Upper lobe of right lung (tissue), 1 donor: ENCODE data around the gene TENM4. TPM values are rescaled to one million over a fixed set of nuclear protein-coding genes. Genes with fewer than 3 reads are reported as not detected.

Source experiments
- ATAC-seq: fragments of 200-7000 bp; cut with Tn5 transposase; one replicate; pipeline ENCODE4 v1.9.1; 2020; ENCODE audit warnings: mild to moderate bottlenecking, moderate library complexity
- DNase-seq: peaks from one replicate; pipeline ENCODE4 v3.0.0-alpha.2; 2020
- H3K27ac ChIP-seq: fragments of 200-600 bp; one replicate; pipeline ENCODE4 v1.8.0; 2022
- H3K27me3 ChIP-seq: fragments of 200-600 bp; one replicate; pipeline ENCODE4 v1.8.0; 2022; ENCODE audit warnings: mild to moderate bottlenecking
- H3K36me3 ChIP-seq: fragments of 200-600 bp; one replicate; pipeline ENCODE4 v1.8.0; 2022
- H3K4me1 ChIP-seq: fragments of 200-600 bp; one replicate; pipeline ENCODE4 v1.8.0; 2022
- H3K4me3 ChIP-seq: fragments of 200-600 bp; one replicate; pipeline ENCODE4 v1.8.0; 2022; ENCODE audit warnings: mild to moderate bottlenecking
- H3K9me3 ChIP-seq: fragments of 200-600 bp; one replicate; pipeline ENCODE4 v1.8.0; 2022
- CTCF ChIP-seq: fragments of 200-600 bp; IDR thresholded peaks from one replicate; pipeline ENCODE4 v1.8.0; 2022; ENCODE audit warnings: antibody characterized with exemption
- intact Hi-C: fragments of 100-400 bp; cut with DNase I; formaldehyde crosslinking; loops from one replicate; pipeline ENCODE4 v1.11.0; 2022
- total RNA-seq: library from RNA; stranded (reverse); fragmentation: NEBNext Ultra II Directional; extraction: Animal tissue kit (Norgen Biotek cat#: 25700); gene quantifications from one replicate; pipeline ENCODE4 v1.2.1, GENCODE V29; 2021
- donor health status: DM: no; HTN: yes; CAD: no; lungs with severe emphysema.

TENM4 gene
- total RNA-seq, 1 donor from 2014 or later: 4.3 TPM

GRCh38 chr11:79090191-79090705, 350.6 kb downstream of the TENM4 start:
- Histone ChIP-seq H3K4me3 (no peak overlapping the region), H3K27ac (no peak overlapping the region), H3K36me3 (no peaks in the 10 kb centered on the region), H3K4me1 (no peaks in the 10 kb centered on the region), H3K9me3 (peaks cover 8% of the 10 kb centered on the region), H3K27me3 (no peaks in the 10 kb centered on the region)
- intact Hi-C loops: no loop called here
- TF ChIP-seq CTCF: no peak
- DNase-seq: no peak
- no peak for ATAC-seq

GRCh38 chr11:79089601-79090000, 351.2 kb downstream of the TENM4 start:
- no peaks in the 10 kb centered on the region for H3K4me1 ChIP-seq
- no peaks in the 10 kb centered on the region for H3K36me3 ChIP-seq
- ATAC-seq: no peak
- no peak overlapping the region for H3K4me3 ChIP-seq
- H3K27me3 ChIP-seq: no peaks in the 10 kb centered on the region
- no peak overlapping the region for H3K27ac ChIP-seq
- no peak for TF ChIP-seq CTCF
- no peak for DNase-seq
- H3K9me3 ChIP-seq: peaks cover 8% of the 10 kb centered on the region
- intact Hi-C loops: no loop called here

GRCh38 chr11:79088967-79089366, 351.9 kb downstream of the TENM4 start:
- no peak for DNase-seq

GRCh38 chr11:79087961-79088318, 352.9 kb downstream of the TENM4 start:
- intact Hi-C loops: no loop called here

More at GRCh38 chr11:79088967-79089366, 351.9 kb downstream of the TENM4 start:
- ATAC-seq: no peak
- no peaks in the 10 kb centered on the region for H3K4me1 ChIP-seq
- H3K9me3 ChIP-seq: peaks cover 8% of the 10 kb centered on the region
- no peak overlapping the region for H3K27ac ChIP-seq
- intact Hi-C loops: no loop called here
- no peak overlapping the region for H3K4me3 ChIP-seq
- TF ChIP-seq CTCF: no peak
- no peaks in the 10 kb centered on the region for H3K27me3 ChIP-seq
- no peaks in the 10 kb centered on the region for H3K36me3 ChIP-seq

GRCh38 chr11:79087238-79087960, 353.4 kb downstream of the TENM4 start:
- H3K9me3 ChIP-seq: no peaks in the 10 kb centered on the region

More at GRCh38 chr11:79087961-79088318, 352.9 kb downstream of the TENM4 start:
- no peak overlapping the region for H3K27ac ChIP-seq
- H3K4me3 ChIP-seq: no peak overlapping the region
- H3K9me3 ChIP-seq: peaks cover under 1% of the 10 kb centered on the region
- no peaks in the 10 kb centered on the region for H3K27me3 ChIP-seq
- ATAC-seq (no peak), DNase-seq (no peak)
- H3K36me3 ChIP-seq: no peaks in the 10 kb centered on the region
- H3K4me1 ChIP-seq: no peaks in the 10 kb centered on the region
- no peak for TF ChIP-seq CTCF

More at GRCh38 chr11:79087238-79087960, 353.4 kb downstream of the TENM4 start:
- Histone ChIP-seq H3K27me3 (no peaks in the 10 kb centered on the region), H3K36me3 (no peaks in the 10 kb centered on the region), H3K27ac (no peak overlapping the region), H3K4me3 (no peak overlapping the region), H3K4me1 (no peaks in the 10 kb centered on the region)
- intact Hi-C loops: no loop called here
- ATAC-seq (no peak), DNase-seq (no peak)
- no peak for TF ChIP-seq CTCF
